GM18858 (cell line): Measurements from ENCODE around the gene NODAL.
"Not testable (repeated sequence)": the region's sequence is repeated elsewhere in the genome, so short reads cannot be mapped to it uniquely, and the experiment has no call there.

ENCODE experiments used
- ATAC-seq: cut with Tn5 transposase; IDR thresholded peaks from one replicate; pipeline ENCODE4 v1.9.1; 2021; ENCODE audit not compliant: unreplicated experiment

Gene NODAL

DNA sequence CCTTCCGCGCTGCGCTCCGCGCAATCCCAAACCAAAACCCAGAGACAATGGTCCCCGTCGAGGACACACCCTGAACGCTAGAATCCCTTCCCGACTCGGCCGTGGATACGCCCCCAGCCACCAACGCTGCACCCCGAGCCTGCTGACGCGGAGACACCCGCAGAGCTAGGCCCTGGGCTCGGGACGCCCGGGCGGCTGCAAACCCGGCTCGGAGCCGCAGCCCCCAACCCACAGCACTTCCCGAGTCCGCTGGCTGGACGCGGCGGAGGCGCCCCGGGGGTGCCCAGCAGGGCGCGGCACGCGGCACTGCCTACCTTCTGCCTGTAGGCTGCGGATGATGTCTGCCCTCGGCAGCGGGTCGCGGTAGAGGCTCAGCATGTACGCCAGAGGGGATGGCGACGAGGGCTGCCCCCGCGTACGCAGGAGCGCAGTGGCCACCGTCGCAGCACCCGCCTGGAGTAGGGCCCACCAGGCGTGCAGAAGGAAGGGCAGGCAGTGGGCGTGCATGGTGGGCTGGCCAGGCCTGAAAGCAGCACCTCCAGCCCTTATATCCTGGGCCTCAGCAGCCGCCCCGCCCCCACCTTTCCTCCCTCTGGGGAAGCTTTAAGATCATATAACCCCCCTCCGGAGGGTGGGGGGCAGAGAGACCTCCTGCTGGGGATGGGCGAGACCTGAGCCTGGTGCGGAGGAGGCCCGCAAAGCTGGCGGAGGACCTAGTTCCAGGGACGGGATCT, at the start of gene NODAL:
TSS of gene NODAL (minus strand) at position 521 of the 734 bp plus-strand sequence. CDS start at position 507, 14 bp downstream.
- no peak for ATAC-seq

DNA sequence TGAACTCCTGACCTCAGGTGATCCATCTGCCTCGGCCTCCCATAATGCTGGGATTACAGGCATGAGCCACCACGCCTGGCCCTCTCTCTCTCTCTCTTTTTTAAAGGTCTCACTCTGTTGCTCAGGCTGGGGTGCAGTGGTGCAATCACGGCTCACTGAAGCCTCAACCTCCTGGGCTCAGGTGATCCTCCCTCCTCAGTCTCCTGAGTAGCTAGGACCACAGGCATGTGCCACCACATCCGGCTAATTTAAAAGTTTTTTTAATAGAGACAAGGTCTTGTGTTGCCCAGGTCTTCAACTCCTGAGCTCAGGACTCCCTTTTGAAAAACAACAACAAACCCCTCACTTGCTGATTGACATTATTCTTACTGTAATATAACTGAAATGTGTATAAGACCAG, 48.7 kb upstream of the NODAL start:
- no peak for ATAC-seq

- no peak for ATAC-seq
Measured at GRCh38 chr10:70487824-70488223, 46.3 kb upstream of the NODAL start.

DNA sequence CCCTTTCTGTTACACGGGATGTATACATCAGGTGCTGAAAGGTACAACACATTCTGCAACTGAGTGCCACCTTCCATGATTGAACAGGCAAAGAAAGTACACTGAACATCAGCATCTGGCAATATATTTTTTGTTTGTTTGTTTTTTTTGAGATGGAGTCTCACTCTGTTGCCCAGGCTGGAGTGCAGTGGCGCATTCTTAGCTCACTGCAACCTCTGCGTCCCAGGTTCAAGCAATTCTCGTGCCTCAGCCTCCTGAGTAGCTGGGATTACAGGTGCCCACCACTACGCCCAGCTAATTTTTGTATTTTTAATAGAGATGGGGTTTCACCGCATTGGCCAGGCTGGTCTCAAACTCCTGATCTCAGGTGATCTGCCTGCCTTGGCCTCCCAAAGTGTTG, 42.4 kb upstream of the NODAL start:
- ATAC-seq, result not testable (repeated sequence)

GRCh38 chr10:70482982-70483760, 41.7 kb upstream of the NODAL start:
- ATAC-seq, result no peak

DNA sequence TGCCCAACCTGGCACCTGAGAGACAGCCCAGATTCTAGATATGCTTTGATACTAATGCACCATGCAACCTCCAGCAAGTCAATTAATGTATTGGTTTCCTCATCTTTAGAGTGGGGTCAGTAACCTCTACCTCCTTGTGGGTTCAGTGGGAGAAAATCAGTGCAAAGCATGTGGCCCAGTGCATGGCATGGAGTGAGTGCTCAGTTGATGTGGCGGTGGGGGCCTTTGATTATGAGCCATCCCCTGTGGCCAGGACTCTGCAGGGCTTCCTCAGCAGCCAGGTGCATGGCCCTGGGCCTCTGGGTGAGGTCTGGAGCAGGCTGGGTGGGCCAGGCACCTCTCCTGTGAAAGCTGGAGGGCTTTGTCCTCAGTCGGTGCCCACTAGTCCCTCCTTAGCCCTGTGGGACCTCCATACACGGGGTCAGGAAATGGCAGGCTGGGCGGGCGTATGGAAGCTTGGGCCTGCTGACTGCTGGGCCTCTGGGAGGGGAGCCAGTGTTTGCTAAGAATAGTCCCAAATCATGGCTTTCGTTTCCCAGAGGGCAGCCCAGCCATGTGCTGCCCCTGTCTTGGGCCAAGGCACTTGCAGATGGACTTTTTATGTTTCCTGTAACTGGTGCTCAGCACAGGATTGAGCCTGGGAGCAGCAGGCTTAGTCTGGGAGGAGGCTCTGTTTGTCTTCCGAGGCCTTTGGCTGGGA, 40.5 kb upstream of the NODAL start:
- ATAC-seq, result no peak

- ATAC-seq, result no peak
Measured at GRCh38 chr10:70481105-70481504, 39.6 kb upstream of the NODAL start.

GRCh38 chr10:70480239-70480861, 38.9 kb upstream of the NODAL start:
- no peak for ATAC-seq

- ATAC-seq, result no peak
Measured at GRCh38 chr10:70479626-70480238, 38.3 kb upstream of the NODAL start.

DNA sequence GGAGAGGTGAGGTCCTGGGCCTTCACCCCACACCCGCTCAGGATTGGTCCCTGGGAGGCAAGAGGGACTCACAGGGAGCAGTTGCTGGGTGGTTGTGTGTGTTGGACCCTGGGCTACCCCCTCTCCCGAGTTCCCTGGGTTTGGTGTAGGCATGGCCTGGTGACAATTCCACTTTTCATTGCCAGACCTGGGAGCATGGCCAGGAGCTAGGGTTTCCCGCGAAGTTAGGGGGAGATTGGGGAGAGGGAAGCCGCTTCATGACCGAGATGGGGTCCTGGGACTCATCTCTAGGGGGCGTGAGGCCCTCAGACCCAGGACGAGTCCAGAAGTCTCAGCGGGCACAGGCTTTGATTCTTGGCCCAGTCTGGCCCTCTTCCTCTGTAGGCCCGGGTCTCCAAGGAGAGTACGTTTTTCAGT, 37.7 kb upstream of the NODAL start:
- no peak for ATAC-seq

DNA sequence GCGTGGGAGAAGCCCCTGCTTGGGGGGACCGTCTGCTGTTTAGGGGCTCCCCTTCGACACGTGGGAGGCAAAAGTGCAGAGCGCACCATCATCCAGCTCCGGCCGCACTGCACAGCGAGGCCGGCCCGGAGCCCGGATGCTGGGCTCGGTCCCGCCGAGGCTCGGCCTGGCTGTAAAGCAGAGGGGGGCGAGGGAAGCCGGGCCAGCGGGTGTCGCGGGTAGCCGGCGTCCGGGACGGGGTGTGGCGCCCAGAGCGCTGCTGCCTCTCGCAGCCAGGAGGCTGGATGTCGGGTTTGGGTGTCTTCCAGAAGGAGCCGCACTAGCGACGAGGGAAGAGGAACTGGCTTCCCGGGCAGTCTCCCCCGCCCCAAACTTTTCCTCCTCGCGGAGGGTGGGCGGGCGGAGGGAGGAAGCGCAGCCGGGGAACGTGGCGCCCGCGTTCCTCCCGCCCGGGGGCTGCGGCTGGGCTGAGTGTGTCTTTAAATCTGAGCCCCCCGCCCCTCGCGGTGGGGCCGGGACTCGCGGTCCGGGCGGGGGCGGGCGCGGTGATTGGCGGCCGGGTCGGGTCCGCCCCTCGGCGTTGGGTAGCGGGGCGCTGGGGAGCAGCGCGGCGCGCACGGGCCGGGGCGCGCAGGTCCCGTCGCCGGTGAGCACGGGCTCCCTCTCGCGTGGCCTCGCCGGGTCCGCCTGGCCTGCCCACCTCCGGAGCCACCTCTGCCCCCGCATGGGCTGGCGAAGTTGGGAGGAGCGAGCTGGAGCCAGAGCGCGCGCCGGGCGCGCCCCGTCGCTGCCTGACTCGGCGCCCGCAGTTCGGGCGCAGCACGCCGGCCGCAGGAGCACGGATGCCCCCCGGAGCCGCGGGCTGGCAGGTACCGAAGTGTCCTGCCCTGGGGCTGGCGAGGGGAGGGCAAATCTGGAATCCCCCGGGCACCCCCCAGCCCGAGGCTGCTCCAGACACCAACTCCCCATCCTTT, 37.0 kb upstream of the NODAL start, which contains the start of gene PALD1:
TSS of gene PALD1 (plus strand) at position 577 of the 974 bp plus-strand sequence. CDS start 47,185 bp downstream, outside the sequence.
- ATAC-seq, result no peak

DNA sequence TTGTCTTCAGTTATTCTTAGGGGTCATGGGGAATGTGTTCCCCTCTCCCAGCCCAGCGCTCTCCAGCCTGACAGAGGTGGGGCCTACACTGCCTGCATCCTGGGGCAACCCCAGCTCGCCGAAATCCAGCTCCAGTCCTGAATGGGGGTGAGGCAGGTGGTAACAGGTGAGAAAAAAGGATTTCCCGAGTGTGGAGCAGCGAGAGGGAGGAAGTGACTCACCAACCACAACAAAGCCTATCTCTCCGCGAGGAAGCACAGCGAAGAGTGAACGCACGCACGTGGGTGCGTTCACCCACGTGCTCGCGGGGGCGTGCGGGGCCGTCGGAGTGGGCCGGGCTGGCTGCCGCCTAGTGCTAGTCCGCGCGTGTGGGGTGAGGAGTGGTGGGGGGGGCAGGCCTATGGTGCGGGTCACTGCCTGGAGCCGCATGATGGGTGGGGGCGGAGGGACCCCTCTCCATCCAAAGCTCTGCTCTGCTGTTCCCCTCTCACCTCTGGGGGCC, 36.2 kb upstream of the NODAL start:
- no peak for ATAC-seq

- no peak for ATAC-seq
Measured at GRCh38 chr10:70476249-70477035, 35.0 kb upstream of the NODAL start.

DNA sequence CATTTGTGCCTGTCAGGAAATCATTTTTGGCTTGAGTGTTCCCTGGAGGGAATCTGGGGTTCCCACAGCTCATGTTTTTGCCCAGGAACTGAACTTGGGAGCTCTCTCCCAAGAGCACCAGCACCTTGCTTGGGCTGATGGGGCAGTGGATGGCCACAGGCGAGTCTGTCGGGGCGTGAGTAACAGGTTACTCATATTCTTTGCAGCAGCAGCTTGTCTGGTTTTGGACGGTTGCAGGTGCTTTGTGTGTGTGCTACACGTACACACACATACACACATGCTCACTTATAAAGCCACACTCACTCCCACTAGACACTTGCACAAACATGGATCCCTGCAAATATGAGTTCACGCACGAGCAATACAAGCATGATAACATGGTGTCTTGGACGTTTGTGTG, 34.2 kb upstream of the NODAL start:
- no peak for ATAC-seq

- no peak for ATAC-seq
Measured at GRCh38 chr10:70474780-70475179, 33.3 kb upstream of the NODAL start.

- ATAC-seq, result no peak
Measured at GRCh38 chr10:70472799-70473454, 31.4 kb upstream of the NODAL start.

- ATAC-seq, result no peak
Measured at GRCh38 chr10:70466951-70467350, 25.5 kb upstream of the NODAL start.

- no peak for ATAC-seq
Measured at GRCh38 chr10:70465832-70466231, 24.4 kb upstream of the NODAL start.
